ENCODE results near the gene WDFY4. TPM values are rescaled to one million over a fixed set of nuclear protein-coding genes. Genes with fewer than 3 reads are reported as not detected.

Gene WDFY4
- total RNA-seq, 1 experiment from 2014 or later = not detected

GRCh38 chr10:48941427-48942075 is 256.9 kb downstream of the WDFY4 start:
- Histone ChIP-seq H3K4me1 (replicated peaks; ENCODE audit: insufficient read depth) (no peaks in the 10 kb centered on the region), H3K27ac (no peak overlapping the region), H3K79me2 (ENCODE audit: low read depth) (no peaks in the 10 kb centered on the region), H3K9me3 (ENCODE audit: insufficient read depth, low read depth) (no peaks in the 10 kb centered on the region), H3K36me3 (ENCODE audit: low read depth) (no peaks in the 10 kb centered on the region), H3K4me3 (no peak overlapping the region), H3K9me2 (ENCODE audit: insufficient read depth) (no peaks in the 10 kb centered on the region), H3K4me2 (no peak overlapping the region), H3K27me3 (ENCODE audit: insufficient read depth, low read depth) (peaks cover 83% of the 10 kb centered on the region), H3F3A (ENCODE audit: insufficient read depth, low read depth) (no peaks in the 10 kb centered on the region), H4K20me1 (ENCODE audit: insufficient read depth) (no peaks in the 10 kb centered on the region), H2AFZ (no peak overlapping the region)
- POLR2A ChIA-PET (ENCODE audit: unreplicated experiment) = no interaction called here
- intact Hi-C loops (cut with micrococcal nuclease; ENCODE audit: unreplicated experiment) = no loop called here
- DNase-seq = no peak
- TF ChIP-seq CTCF (conservative IDR thresholded peaks at IDR 0.05) (no peak), EZH2 (IDR thresholded peaks at IDR 0.05; ENCODE audit: low read depth) (no peak)
- BruUV-seq (replicated peaks) = no TSS peak
- CTCF ChIA-PET = no interaction called here

DNA sequence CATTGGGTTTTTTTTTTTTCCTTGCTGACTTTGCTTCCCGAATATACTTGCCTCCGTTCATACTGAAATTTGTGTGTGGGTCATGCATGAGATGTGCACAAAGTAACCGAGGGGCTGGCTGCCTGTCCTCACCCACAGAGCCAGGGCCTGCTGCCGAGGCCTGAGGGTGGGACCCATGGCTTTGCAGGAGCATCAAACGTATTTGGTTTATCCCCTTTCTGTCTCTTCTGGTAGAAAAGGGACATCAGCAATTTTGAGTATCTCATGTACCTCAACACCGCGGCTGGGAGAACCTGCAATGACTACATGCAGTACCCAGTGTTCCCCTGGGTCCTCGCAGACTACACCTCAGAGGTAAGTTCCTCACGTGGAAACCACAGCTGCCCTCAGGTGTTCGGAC is 258.4 kb downstream of the WDFY4 start:
- BruUV-seq (replicated peaks) = no TSS peak
- Histone ChIP-seq H2AFZ (no peak overlapping the region), H3F3A (ENCODE audit: insufficient read depth, low read depth) (no peaks in the 10 kb centered on the region), H3K27ac (no peak overlapping the region), H3K36me3 (ENCODE audit: low read depth) (no peaks in the 10 kb centered on the region), H4K20me1 (ENCODE audit: insufficient read depth) (no peaks in the 10 kb centered on the region), H3K9me2 (ENCODE audit: insufficient read depth) (no peaks in the 10 kb centered on the region), H3K79me2 (ENCODE audit: low read depth) (no peaks in the 10 kb centered on the region), H3K4me2 (no peak overlapping the region), H3K4me1 (replicated peaks; ENCODE audit: insufficient read depth) (no peaks in the 10 kb centered on the region), H3K4me3 (no peak overlapping the region), H3K9me3 (ENCODE audit: insufficient read depth, low read depth) (no peaks in the 10 kb centered on the region), H3K27me3 (ENCODE audit: insufficient read depth, low read depth) (peaks cover 86% of the 10 kb centered on the region)
- intact Hi-C loops (cut with micrococcal nuclease; ENCODE audit: unreplicated experiment) = no loop called here
- TF ChIP-seq EZH2 (IDR thresholded peaks at IDR 0.05; ENCODE audit: low read depth) (no peak), CTCF (conservative IDR thresholded peaks at IDR 0.05) (no peak)
- POLR2A ChIA-PET (ENCODE audit: unreplicated experiment) = no interaction called here
- DNase-seq = no peak
- CTCF ChIA-PET = no interaction called here

DNA sequence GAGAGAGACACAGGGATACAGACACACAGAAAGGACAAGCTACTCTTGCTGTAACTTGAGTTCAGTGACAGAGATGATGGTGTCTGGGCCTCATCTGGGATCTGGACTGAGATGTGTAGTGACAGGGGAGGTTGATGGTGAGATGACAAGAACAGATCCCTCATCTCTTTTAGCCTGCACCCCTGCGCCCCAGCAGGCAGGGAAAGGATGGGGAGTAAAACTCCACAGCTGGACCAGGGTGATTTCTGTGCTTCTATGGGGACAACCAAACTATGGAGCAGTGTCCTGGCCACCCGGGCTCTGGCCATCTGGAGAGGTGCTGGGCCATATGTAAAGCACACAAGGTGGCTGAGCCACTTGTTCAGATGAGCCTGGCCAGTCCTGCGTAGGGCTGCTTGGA is 259.5 kb downstream of the WDFY4 start:
- intact Hi-C loops (cut with micrococcal nuclease; ENCODE audit: unreplicated experiment) = no loop called here
- TF ChIP-seq CTCF (conservative IDR thresholded peaks at IDR 0.05) = no peak
- no peak for TF ChIP-seq EZH2 (IDR thresholded peaks at IDR 0.05; ENCODE audit: low read depth)
- H3K27me3 ChIP-seq (ENCODE audit: insufficient read depth, low read depth) = peaks cover 85% of the 10 kb centered on the region
- no peaks in the 10 kb centered on the region for H3K79me2 ChIP-seq (ENCODE audit: low read depth)
- no peaks in the 10 kb centered on the region for H3K4me1 ChIP-seq (replicated peaks; ENCODE audit: insufficient read depth)
- H3F3A ChIP-seq (ENCODE audit: insufficient read depth, low read depth) = no peaks in the 10 kb centered on the region
- no peaks in the 10 kb centered on the region for H4K20me1 ChIP-seq (ENCODE audit: insufficient read depth)
- H3K36me3 ChIP-seq (ENCODE audit: low read depth) = no peaks in the 10 kb centered on the region
- H3K9me3 ChIP-seq (ENCODE audit: insufficient read depth, low read depth) = no peaks in the 10 kb centered on the region
- no peaks in the 10 kb centered on the region for H3K9me2 ChIP-seq (ENCODE audit: insufficient read depth)
- ChIA-PET CTCF (no interaction called here), POLR2A (ENCODE audit: unreplicated experiment) (no interaction called here)
- H2AFZ ChIP-seq = no peak overlapping the region
- DNase-seq = no peak
- no peak overlapping the region for H3K4me2 ChIP-seq
- no peak overlapping the region for H3K27ac ChIP-seq
- no TSS peak for BruUV-seq (replicated peaks)
- H3K4me3 ChIP-seq = no peak overlapping the region

All from PC-9 (cell line).